ENCODE data around the gene ZNF79. TPM values are rescaled to one million over a fixed set of nuclear protein-coding genes. Genes with fewer than 3 reads are reported as not detected.

Gene ZNF79
- total RNA-seq, 1 donor from 2014 or later: 7.9 TPM

GRCh38 chr9:127415141-127415540 lies 9.0 kb upstream of the ZNF79 start:
- no peak overlapping the region for H3K4me3 Mint-ChIP-seq (ENCODE audit: unreplicated experiment)
- DNase-seq (ENCODE audit: low spot score): no peak
- TF ChIP-seq CTCF (IDR thresholded peaks at IDR 0.05): no peak
- no peaks in the 10 kb centered on the region for H3K9me3 Mint-ChIP-seq (ENCODE audit: low read depth)
- H3K4me1 Mint-ChIP-seq (ENCODE audit: low read depth): peaks cover 5% of the 10 kb centered on the region
- H3K36me3 Mint-ChIP-seq (ENCODE audit: low read depth): no peaks in the 10 kb centered on the region
- no peaks in the 10 kb centered on the region for H3K27me3 Mint-ChIP-seq (ENCODE audit: low read depth)
- H3K27ac Mint-ChIP-seq (ENCODE audit: unreplicated experiment): no peak overlapping the region

- H3K9me3 Mint-ChIP-seq (ENCODE audit: low read depth): no peaks in the 10 kb centered on the region
Observed at GRCh38 chr9:127415657-127416056, 8.5 kb upstream of the ZNF79 start.

GRCh38 chr9:127417131-127418036 lies 6.8 kb upstream of the ZNF79 start:
- H3K27ac Mint-ChIP-seq (ENCODE audit: unreplicated experiment): no peak overlapping the region
- H3K4me3 Mint-ChIP-seq (ENCODE audit: unreplicated experiment): no peak overlapping the region
- DNase-seq (ENCODE audit: low spot score): no peak
- TF ChIP-seq CTCF (IDR thresholded peaks at IDR 0.05): no peak
- H3K9me3 Mint-ChIP-seq (ENCODE audit: low read depth): no peaks in the 10 kb centered on the region
- no peaks in the 10 kb centered on the region for H3K27me3 Mint-ChIP-seq (ENCODE audit: low read depth)
- peaks cover 6% of the 10 kb centered on the region for H3K4me1 Mint-ChIP-seq (ENCODE audit: low read depth)
- H3K36me3 Mint-ChIP-seq (ENCODE audit: low read depth): no peaks in the 10 kb centered on the region

More at GRCh38 chr9:127415657-127416056, 8.5 kb upstream of the ZNF79 start:
- no peaks in the 10 kb centered on the region for H3K36me3 Mint-ChIP-seq (ENCODE audit: low read depth)
- TF ChIP-seq CTCF (IDR thresholded peaks at IDR 0.05): no peak
- H3K4me3 Mint-ChIP-seq (ENCODE audit: unreplicated experiment): no peak overlapping the region
- peaks cover 5% of the 10 kb centered on the region for H3K4me1 Mint-ChIP-seq (ENCODE audit: low read depth)
- H3K27ac Mint-ChIP-seq (ENCODE audit: unreplicated experiment): no peak overlapping the region
- no peak for DNase-seq (ENCODE audit: low spot score)
- no peaks in the 10 kb centered on the region for H3K27me3 Mint-ChIP-seq (ENCODE audit: low read depth)

- H3K36me3 Mint-ChIP-seq (ENCODE audit: low read depth): no peaks in the 10 kb centered on the region
- no peaks in the 10 kb centered on the region for H3K9me3 Mint-ChIP-seq (ENCODE audit: low read depth)
- no peak overlapping the region for H3K4me3 Mint-ChIP-seq (ENCODE audit: unreplicated experiment)
- no peak for DNase-seq (ENCODE audit: low spot score)
- peak; percentile 44 for TF ChIP-seq CTCF (IDR thresholded peaks at IDR 0.05)
- H3K27ac Mint-ChIP-seq (ENCODE audit: unreplicated experiment): no peak overlapping the region
- H3K27me3 Mint-ChIP-seq (ENCODE audit: low read depth): no peaks in the 10 kb centered on the region
- H3K4me1 Mint-ChIP-seq (ENCODE audit: low read depth): peaks cover 12% of the 10 kb centered on the region
Observed at GRCh38 chr9:127418037-127418471, 6.1 kb upstream of the ZNF79 start.

- H3K4me3 Mint-ChIP-seq (ENCODE audit: unreplicated experiment): no peak overlapping the region
Observed at GRCh38 chr9:127419348-127419747, 4.8 kb upstream of the ZNF79 start.

More at GRCh38 chr9:127419348-127419747, 4.8 kb upstream of the ZNF79 start:
- H3K36me3 Mint-ChIP-seq (ENCODE audit: low read depth): no peaks in the 10 kb centered on the region
- TF ChIP-seq CTCF (IDR thresholded peaks at IDR 0.05): no peak
- no peak for DNase-seq (ENCODE audit: low spot score)
- peaks cover 18% of the 10 kb centered on the region for H3K4me1 Mint-ChIP-seq (ENCODE audit: low read depth)
- H3K27ac Mint-ChIP-seq (ENCODE audit: unreplicated experiment): no peak overlapping the region
- no peaks in the 10 kb centered on the region for H3K9me3 Mint-ChIP-seq (ENCODE audit: low read depth)
- no peaks in the 10 kb centered on the region for H3K27me3 Mint-ChIP-seq (ENCODE audit: low read depth)
